GM18505 (cell line): ENCODE data around the gene MT1B.

Experiments used
- ATAC-seq: cut with Tn5 transposase; IDR thresholded peaks from one replicate; pipeline ENCODE4 v1.9.1; 2021; ENCODE audit not compliant: unreplicated experiment
- POLR2A ChIP-seq: IDR thresholded peaks from 4 replicates; pipeline ENCODE4 v1.6.1; 2011; ENCODE audit warnings: borderline replicate concordance; ENCODE audit not compliant: insufficient read depth, insufficient read length; ENCODE audit errors: extremely low read depth

MT1B gene

DNA sequence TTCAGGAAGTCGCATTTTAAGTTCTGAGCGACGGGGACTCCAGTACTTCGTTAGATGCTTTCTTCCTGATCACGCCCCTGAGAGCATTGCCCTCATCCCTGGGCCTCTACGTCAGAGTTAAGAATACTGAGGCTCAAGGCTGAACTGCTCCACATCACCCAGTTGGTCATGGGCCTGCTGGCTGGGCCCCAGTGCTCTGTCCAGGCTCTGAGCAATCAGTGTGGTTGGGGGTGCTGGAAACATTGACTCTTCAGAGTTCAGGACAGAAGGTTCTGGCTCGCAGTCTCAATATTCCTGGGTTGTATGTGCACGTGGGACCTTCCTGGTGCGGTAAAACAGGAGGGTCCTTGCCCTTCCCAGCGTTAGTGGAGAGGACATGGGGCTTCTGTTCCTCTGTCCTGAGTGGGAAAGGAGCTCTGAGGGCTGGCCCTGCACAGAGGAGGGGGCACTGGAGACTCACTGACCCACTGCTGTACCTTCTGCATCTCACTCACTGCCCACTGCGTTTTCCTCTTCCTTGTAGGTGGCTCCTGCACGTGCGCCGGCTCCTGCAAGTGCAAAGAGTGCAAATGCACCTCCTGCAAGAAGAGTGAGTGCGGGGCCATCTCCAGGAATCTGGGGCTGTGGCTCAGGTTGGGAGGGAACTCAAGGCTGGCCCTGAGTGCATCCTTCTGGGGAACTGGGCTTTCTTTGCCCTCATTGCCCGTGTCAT is 25.6 kb upstream of the MT1B start:
- ATAC-seq = no peak
- TF ChIP-seq POLR2A = no peak

- ATAC-seq = no peak
- TF ChIP-seq POLR2A = no peak
Measured at GRCh38 chr16:56626685-56627084, 25.0 kb upstream of the MT1B start.

DNA sequence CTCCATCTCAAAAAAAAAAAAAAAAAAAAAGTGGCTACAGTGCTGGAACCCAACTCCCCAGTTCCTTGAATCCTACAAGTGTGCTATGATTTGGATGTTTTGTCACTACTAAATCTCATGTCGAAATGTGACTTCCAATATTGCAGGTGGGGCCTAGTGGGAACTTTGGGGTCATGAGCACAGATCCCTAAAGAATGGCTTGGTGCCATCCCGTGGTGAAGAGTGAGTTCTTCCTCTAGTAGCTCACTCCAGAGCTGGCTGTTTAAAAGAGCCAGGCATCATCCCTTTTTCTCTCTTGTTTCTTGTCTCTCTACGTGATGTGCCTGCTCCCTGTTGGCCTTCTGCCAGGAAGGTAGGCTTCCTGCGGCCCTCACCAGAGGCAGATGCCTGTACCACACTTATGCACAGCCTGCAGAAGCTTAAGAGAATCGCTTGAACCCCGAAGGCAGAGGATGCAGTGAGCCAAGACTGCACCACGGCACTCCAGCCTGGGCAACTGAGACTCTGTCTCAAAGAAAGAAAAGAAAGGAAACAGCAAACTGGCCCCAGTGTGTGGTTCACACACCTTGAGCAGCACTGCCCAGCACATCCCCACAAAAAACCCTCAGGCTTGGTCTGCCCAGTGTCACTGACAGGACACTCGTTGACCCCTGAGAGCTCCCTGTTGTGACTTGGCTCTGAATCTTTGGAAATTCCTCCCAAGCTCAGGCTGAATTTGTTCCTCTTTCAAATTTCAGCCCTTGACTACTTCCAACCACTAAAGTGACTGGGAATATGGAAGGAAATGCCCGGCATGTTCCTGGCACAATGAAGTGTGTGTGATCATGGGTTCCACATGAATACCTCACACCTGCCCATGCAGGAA is 23.0 kb upstream of the MT1B start:
- ATAC-seq = no peak
- no peak for TF ChIP-seq POLR2A

DNA sequence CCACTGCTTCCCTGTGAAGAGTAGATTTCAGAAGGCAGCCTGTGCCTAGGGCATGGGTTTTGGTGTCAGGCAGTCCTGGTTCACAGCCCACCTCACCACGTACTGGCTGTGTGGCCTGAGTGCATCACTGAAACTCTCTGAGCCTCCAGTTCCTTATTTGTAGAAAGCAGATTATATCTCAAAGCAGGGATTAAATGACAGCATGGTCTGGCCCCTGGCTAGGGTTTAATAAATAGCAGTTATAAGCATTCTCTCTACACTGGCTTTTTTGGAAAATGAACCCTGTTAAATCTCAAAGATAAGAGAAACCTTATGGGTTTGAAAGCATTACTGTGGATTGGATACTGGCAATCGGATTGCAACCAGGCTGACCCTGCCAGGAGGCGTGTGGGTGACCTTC is 22.2 kb upstream of the MT1B start:
- no peak for ATAC-seq
- TF ChIP-seq POLR2A = no peak

- no peak for TF ChIP-seq POLR2A
- peak; percentile 76 for ATAC-seq
Measured at GRCh38 chr16:56630134-56630533, 21.6 kb upstream of the MT1B start.

- no peak for ATAC-seq
Measured at GRCh38 chr16:56631197-56631596, 20.5 kb upstream of the MT1B start.

DNA sequence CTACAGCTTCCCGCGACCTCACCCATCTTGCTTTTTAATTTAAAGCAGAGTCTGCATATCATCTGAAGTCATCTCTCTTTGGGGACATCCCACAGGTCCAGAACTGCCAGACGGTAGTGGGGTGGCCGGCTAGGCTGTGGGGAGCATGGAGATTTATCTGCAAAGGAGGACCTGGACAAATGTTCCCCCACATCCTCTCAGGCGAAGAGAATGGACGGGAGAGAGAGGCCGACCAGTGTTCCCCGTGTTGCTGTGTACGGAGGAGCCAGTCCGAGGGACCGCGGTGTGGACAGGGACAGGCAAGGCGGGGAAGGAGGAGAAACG is 19.9 kb upstream of the MT1B start:
- TF ChIP-seq POLR2A = no peak

More at GRCh38 chr16:56631197-56631596, 20.5 kb upstream of the MT1B start:
- no peak for TF ChIP-seq POLR2A

GRCh38 chr16:56632156-56632847 is 19.4 kb upstream of the MT1B start, which contains the start of gene MT1M:
MT1M (plus strand) TSS chr16:56632659; CDS start chr16:56632732, 73 bp downstream.
- no peak for TF ChIP-seq POLR2A
- no peak for ATAC-seq

More for the DNA sequence above, 19.9 kb upstream of the MT1B start:
- no peak for ATAC-seq

DNA sequence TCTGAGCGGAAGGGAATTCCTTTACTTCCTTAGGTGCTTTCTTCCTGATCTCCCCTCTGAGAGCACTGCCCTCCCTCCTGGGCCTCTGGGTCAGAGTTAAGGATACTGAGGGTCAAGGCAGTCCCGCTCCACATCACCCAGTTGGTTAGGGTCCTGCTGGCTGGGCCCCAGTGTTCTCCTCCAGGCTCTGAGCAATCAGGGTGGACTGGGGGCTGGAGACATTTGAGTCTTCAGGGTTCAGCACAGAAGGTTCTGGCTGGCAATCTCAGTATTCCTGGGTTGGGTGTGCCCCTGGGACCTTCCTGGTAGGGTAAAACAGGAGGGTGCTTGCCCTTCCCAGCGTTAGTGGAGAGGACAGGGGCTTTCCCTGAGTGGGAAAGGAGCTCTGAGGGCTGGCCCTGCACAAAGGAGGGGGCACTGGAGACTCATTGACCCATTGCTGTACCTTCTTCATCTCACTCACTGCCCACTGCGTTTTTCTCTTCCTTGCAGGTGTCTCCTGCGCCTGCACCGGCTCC is 18.8 kb upstream of the MT1B start:
- TF ChIP-seq POLR2A = no peak

DNA sequence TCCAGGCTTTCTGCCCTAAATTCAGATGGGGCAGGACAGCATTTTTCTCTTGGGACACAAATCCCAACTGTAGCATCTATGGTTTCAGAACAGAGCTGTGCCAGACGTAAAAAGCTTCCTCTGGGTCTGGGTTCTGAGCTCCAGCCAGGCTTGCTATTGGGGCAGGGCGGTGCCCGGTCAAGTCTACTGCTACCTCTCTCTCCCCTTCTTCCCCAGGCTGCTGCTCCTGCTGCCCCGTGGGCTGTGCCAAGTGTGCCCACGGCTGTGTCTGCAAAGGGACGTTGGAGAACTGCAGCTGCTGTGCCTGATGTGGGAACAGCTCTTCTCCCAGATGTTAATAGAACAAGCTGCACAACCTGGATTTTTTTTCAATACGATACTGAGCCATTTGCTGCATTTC is 18.2 kb upstream of the MT1B start:
- ATAC-seq = no peak
- TF ChIP-seq POLR2A = no peak

More for the DNA sequence above, 18.8 kb upstream of the MT1B start:
- ATAC-seq = no peak

GRCh38 chr16:56634715-56635440 is 16.8 kb upstream of the MT1B start:
- no peak for ATAC-seq
- no peak for TF ChIP-seq POLR2A

GRCh38 chr16:56635441-56635967 is 16.2 kb upstream of the MT1B start:
- no peak for ATAC-seq
- TF ChIP-seq POLR2A = no peak

DNA sequence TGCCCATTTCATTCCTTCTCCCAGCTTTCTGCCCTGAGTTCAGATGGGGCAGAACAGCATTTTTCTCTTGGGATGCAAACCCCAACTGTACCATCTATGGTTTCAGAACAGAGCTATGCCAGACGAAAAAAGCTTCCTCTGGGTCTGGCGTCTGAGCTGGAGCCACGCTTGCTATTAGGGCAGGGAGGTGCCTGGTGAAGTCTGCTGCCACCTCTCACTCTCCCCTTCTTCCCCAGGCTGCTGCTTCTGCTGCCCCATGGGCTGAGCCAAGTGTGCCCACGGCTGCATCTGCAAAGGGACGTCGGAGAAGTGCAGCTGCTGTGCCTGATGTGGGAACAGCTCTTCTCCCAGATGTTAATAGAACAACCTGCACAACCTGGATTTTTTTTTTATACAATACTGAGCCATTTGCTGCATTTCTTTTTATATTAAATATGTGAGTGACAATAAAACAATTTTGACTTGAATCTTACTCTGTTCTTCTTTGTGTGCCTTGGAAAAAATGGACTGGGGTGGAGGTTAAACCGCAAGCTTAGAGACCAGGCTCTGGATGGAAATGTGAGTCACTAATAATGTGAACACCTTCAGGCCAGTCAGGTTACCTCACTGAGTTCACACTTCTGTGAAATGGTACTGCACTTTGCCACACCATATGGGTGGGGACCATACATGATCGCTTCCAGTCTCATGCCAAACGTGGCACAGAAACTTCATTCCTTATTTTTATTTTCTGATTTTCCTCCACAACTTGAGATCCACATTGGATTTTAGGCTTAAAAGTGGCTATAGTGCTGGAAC is 14.9 kb upstream of the MT1B start:
- no peak for TF ChIP-seq POLR2A
- no peak for ATAC-seq
